Hematopoietic multipotent progenitor cell (in vitro differentiated cells): ENCODE measurements around the gene EIF4E2. TPM values are rescaled to one million over a fixed set of nuclear protein-coding genes. Genes with fewer than 3 reads are reported as not detected.

Experiments used
- DNase-seq, 3 donors: peaks; one replicate each; pipeline ENCODE4 v3.0.0-alpha.2; 2011 to 2015; ENCODE audit warnings: low read depth in 2 of 3, low spot score in 2 of 3
- total RNA-seq: library from RNA; depleted of rRNA; stranded (reverse); fragments of >200 nt; gene quantifications from one replicate; pipeline ENCODE4 v1.2.3, GENCODE V29; 2012

Gene EIF4E2
- 24.2 TPM for total RNA-seq

DNA sequence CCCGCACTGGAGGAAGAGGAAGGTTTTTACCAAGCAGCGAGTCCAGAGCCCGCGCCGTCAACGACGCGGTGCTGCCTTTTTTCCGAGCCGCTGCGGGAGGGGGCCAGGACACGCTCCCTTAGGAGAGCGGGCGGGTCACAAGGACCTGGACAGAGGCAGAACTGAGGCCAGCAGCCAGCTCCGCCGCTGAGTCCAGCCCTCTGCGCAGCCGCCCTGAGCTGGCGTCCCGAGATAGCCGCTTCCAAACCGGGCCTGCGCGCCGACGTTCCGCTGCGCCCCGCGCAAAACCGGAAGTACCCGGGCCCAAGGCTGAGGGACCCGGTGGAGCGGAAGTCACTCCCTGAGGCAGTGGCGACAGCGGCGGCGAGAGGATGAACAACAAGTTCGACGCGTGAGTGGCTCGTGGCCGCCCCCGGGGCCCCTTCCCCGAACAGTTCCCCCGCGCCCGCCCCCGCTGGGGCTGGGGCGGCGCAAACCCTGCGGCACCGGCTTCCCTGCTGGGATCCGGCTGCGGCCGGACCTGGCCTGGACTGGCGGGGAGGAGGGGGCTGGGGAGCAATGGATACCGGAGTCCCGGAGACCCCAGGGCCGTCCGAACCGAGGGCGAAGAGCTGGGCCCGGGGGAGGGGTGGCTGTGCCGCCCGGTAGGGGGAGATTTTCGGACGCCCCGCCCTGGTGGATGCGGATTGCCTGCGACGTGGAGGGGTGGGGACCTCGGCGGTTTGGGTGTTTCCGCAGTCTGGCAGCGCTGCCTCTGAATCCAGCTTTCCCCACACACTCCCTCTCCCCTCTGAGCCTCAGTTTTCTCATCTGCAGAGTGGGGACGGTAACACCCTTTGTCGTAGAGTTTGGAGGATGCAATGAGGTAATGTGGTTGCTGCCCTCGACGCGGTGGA lies at the start of gene EIF4E2, which contains the start of gene TIGD1:
EIF4E2 (plus strand) TSS at position 336 of the 896 bp plus-strand sequence; CDS start at position 372, 36 bp downstream.
TIGD1 (minus strand) TSS at position 204 of the 896 bp plus-strand sequence. CDS start 675 bp downstream, outside the sequence.
- peak; percentile 75 to 97 (median 96) for DNase-seq

- DNase-seq = no peak
Observed at GRCh38 chr2:232501331-232501771, 49.1 kb upstream of the EIF4E2 start.

DNA sequence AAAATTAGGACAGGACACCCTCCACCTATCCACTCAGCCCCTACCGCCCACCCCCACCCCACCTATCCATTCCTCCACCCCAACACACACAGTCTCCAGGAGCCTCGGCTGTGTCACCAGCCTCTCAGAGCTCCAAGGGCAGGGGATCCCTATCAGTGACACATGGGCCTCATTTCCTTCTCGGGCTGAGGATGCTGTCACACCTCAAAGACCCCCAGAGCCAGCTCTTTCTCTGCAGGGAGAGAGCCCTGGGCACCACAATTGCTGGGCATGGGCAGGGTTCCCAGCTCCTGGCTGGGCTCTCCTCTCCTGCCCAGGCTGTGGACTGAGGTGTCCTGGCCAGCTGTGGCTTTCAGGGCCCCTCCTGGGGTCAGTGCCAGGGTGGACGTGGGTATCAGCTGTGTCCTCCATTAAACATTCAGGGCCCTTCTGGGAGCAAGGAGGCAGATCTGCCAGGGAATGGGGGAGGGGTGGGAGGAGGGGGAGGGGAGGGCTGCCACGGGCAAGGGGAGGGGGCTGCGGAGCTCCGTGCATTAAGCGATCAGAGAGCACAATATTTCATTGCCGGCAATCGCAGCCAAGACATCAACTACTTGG lies 48.6 kb upstream of the EIF4E2 start:
- no peak for DNase-seq

DNA sequence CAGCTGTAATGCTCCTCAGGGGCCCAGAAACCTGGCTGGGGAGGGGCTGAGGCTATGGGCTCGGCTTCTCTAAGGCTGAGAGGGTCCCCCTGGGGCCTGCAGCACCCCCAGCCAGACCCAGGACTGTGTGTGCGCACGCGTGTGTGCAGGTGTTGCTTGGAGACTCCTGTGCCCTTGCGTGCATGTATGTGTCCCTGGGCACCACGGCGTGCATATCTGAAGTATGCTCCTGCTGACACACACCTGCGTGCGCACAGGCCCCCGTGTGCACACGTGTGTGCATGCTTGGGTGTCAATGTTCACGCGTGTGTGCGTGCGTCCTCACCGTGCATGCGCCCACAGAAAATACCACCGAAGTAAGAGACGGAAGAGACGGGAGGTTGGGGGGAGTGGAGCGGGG lies 48.0 kb upstream of the EIF4E2 start:
- DNase-seq = peak in 2 of 3 donors; percentile 21 to 48

GRCh38 chr2:232502911-232503808 lies 47.3 kb upstream of the EIF4E2 start:
- DNase-seq = peak; percentile 29 to 50 (median 37)

DNA sequence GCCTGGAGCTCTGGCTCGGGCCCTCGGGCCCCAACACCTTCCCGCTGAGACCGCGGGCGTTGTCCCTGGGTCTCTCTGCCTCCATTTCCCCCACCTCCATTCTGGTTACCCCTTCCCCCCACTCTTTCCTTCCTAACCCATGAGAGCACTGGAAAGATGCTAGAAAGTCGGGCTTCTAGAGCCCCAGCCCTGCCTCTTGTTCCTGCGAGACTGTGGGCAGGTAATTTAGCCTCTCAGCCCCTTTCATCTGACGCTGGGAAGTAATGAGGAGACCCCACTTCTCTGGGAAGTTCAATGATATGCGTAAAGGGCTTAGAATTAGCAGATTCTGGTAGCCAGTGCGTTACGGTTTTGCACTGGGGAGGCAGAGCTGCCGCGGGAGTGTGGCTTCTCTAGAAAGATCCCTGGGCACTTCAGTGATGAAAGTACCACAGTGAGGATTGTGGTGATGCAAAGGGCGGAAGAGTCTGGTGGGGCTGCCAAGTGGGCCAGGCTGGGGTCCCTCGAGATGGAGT lies 46.6 kb upstream of the EIF4E2 start:
- no peak for DNase-seq

GRCh38 chr2:232504438-232504837 lies 46.1 kb upstream of the EIF4E2 start:
- DNase-seq = no peak

DNA sequence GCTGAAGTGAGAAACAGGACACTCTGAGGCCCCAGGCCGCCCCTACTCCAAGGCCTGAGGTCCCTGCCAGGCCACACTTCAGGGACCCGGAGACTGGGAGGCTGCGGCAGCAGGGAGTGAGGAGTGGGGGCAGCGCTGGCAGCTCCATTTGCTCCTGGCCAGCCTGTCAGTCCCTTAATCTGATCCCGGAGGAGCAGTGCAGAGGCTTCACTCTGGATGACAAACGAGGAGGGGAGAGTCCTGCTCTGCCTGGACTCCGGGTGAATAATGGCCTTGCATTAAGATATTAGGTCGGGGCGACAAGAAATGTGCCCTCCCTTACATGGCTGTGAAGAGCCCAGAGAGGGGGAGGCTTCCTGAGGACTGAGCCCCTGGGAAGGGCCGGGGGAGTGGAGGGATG lies 44.6 kb upstream of the EIF4E2 start:
- DNase-seq = no peak

GRCh38 chr2:232506709-232507108 lies 43.8 kb upstream of the EIF4E2 start:
- DNase-seq = no peak

DNA sequence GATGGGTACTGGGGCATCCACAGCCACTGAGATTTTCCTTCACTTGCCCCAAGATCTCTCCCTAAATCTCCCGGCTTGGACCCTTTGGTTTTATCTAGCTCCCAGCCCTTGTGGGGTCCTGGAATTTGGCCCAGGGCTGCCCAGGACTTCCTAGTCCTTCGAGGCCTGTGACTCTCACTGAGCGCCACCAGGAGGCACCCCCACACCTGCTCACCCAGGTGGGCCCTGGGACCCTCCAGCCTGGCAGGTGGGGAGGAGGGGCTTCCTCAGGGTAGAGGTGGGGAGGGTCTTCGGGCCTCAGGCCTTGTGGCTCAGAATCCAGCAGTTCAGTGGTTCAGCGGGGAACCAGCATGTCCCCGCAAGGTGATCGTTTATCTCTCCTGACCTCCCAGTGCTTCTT lies 42.2 kb upstream of the EIF4E2 start:
- DNase-seq = no peak

- DNase-seq = no peak
Observed at GRCh38 chr2:232511336-232511890, 39.1 kb upstream of the EIF4E2 start.

GRCh38 chr2:232512602-232513001 lies 37.9 kb upstream of the EIF4E2 start:
- DNase-seq = no peak

DNA sequence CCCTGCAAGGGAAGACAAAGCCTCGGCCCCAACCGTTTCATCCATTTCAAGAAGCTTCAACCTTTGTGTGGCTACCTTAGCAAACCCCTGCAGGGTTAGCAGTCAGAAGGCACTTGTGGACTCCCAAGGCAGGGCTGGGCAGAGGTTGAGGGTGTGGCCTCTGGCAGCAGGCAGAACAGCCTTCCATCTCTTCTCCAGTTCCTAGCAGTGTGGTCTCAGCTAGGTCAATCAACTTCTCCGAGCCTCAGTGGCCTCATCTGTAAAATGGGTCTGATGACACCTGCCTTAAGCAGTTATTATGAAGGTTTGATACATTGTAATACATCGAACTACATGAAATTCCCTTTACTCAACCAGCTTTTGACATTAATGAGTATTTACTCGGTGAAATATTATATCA lies 37.1 kb upstream of the EIF4E2 start:
- DNase-seq = no peak

DNA sequence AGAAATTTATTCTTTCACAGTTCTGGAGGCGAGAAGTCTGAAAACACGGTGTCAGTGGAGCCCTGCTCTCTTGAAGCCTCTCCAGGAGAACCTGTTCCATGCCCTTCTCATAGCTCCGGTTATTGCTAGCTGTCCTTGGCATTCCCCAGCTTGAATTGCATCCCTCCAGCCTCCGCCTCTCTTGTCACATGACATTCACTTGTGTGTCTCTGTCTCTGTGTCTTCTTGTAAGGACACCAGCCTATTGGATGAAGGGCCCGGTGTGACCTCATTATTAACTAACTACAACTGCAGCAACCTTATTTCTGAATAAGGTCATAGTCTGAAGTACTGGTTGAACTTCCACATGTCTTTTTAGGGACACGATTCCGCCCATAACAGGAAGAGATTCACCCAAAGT lies 34.9 kb upstream of the EIF4E2 start:
- DNase-seq = no peak

- DNase-seq = no peak
Observed at GRCh38 chr2:232516551-232516950, 33.9 kb upstream of the EIF4E2 start.

DNA sequence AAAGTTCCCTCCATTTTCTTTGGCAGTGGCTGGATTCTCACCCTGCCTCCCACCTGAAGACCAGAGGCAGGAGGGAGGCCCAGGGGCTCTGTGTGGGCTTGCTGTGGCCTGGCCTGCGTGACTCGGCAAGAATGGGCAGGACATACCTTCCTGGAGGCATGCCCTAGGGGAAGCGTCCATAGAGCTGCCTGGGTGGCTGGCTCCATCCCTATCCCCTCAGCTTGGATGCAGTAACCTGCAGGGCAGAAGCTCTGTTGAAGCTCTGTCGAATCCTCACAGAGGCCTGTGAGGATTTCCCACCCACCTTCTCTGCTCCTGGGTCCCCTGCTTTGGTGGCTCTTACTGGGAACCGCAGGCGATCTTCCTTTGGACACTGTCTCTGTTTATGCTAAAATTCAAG lies 31.6 kb upstream of the EIF4E2 start:
- no peak for DNase-seq

DNA sequence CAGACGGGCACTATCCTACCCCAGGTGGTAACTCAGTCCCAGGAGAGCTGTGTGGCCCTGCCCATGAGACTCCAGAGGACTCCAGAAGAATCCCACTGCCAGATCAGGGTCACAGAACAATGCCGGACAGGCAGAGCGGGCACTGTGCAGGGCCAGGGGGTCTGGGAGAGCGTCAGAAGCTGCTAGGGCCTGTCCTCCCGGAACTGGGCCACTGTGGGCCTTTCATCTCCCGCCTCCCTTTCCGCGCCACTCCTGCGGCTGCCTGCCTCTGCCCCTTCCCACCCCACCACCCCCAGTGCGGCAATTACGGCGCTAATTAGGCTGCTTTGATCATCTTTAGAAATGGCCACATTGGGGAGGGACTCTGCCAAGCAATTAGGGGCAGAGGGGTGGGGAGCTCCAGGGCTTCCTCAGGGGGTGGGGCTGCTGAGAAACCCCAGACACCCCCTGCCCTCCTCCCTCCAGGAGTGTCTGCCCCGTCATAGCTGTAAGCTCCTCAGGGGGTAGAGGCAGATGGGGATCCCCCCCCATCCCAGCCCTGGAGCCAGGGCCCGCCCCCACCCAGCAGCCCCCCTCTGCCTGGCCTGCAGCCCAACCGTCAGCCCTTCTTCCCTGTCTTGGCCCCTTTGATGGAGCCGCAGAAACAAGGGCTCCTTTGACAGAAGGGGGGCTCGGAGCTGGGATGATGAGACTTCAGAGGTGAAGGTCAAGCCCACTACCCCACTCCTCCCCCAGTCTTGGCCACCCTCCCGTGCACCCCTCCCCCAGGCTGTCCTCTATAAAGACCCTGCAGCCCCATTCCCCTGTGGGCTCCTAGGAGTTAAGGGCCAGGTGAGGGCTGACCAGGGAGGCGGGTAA lies 30.7 kb upstream of the EIF4E2 start, which contains the start of gene PRSS56:
PRSS56 (plus strand) TSS at position 808 of the 858 bp plus-strand sequence. CDS start 211 bp downstream, outside the sequence.
- DNase-seq = no peak

DNA sequence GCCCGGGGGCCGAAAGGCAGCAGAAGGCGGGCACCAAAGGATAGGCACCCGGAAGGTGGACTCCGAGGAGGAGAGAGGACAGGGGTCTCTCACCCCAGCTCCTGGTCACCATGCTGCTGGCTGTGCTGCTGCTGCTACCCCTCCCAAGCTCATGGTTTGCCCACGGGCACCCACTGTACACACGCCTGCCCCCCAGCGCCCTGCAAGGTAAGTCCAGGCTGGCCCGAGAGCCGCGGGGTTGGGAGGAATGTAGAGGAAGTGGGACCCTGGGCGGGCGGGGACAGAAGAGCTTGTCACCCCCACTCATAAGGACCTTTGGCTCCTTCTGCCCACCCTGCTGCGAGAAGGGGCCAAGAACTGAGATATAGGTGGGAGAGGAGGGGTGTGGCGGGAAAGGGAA lies 30.0 kb upstream of the EIF4E2 start:
- no peak for DNase-seq

GRCh38 chr2:232521098-232521497 lies 29.4 kb upstream of the EIF4E2 start:
- DNase-seq = no peak
